ENCODE measurements around the gene TTK. TPM values are rescaled to one million over a fixed set of nuclear protein-coding genes. Genes with fewer than 3 reads are reported as not detected.

TTK gene
- total and polyA plus RNA-seq, 2 donors from 2014 or later: 0.13 to 0.79 TPM

- no peaks in the 10 kb centered on the region for H3K36me3 ChIP-seq (ENCODE audit: control insufficient read depth in 2 of 3, insufficient read depth in 3 of 3, low read length in 3 of 3)
- H3K27ac ChIP-seq (ENCODE audit: low read depth in 2 of 2, low read length in 2 of 2): no peak overlapping the region
- H3K9ac ChIP-seq (ENCODE audit: low read length in 3 of 3): no peak overlapping the region
- H3K4me1 ChIP-seq (ENCODE audit: control insufficient read depth in 2 of 3, insufficient read depth in 2 of 3, low read depth in 1 of 3, low read length in 3 of 3): no peaks in the 10 kb centered on the region
- intact Hi-C loops (cut with DNase I): no loop called here
- DNase-seq (no peak), FAIRE-seq (no peak)
- no peaks in the 10 kb centered on the region for H3K27me3 ChIP-seq (ENCODE audit: control insufficient read depth, insufficient read depth, low read length)
- no peaks in the 10 kb centered on the region for H3K9me3 ChIP-seq (ENCODE audit: control insufficient read depth in 2 of 3, insufficient read depth in 1 of 3, low read length in 3 of 3)
- no peak for TF ChIP-seq CTCF (IDR thresholded peaks at IDR 0.05; ENCODE audit: borderline replicate concordance, extremely low read depth, insufficient read depth)
- H3K4me3 ChIP-seq (ENCODE audit: low read length in 3 of 3): no peak overlapping the region
These were observed 87.1 kb downstream of the TTK start for GRCh38 chr6:80091506-80091905.

Other genes starting within 250 kb of the TTK start
- 0.38 TPM for gene ELOVL4, start 57.1 kb upstream of the TTK start, total RNA-seq
- 2.1 TPM for gene ELOVL4, start 57.1 kb upstream of the TTK start, polyA plus RNA-seq (ENCODE audit: insufficient read depth, low read depth, low replicate concordance)
- gene BCKDHB, start 102.0 kb downstream of the TTK start, total RNA-seq: 22.8 TPM
- 21.0 TPM for gene BCKDHB, start 102.0 kb downstream of the TTK start, polyA plus RNA-seq (ENCODE audit: insufficient read depth, low read depth, low replicate concordance)